GM06990 (cell line): ENCODE data around the gene MKRN2.

Source experiments
- DNase-seq: peaks from one replicate; pipeline ENCODE4 v3.0.0-alpha.2; 2011; ENCODE audit not compliant: insufficient read length; ENCODE audit errors: extremely low read depth
- H3K27me3 ChIP-seq: replicated peaks from 2 replicates; pipeline ENCODE4 v1.6.0; 2011; ENCODE audit warnings: low read length; ENCODE audit not compliant: control insufficient read depth, insufficient read depth
- H3K36me3 ChIP-seq: 2 replicates; pipeline ENCODE4 v1.5.1; 2011; ENCODE audit warnings: low read length; ENCODE audit not compliant: control insufficient read depth, insufficient read depth
- H3K4me3 ChIP-seq: replicated peaks from 2 replicates; pipeline ENCODE4 v1.5.1; 2011; ENCODE audit warnings: low read depth, mild to moderate bottlenecking, control low read depth, low read length
- CTCF ChIP-seq: IDR thresholded peaks from 2 replicates; pipeline ENCODE4 v1.5.1; 2011; ENCODE audit warnings: low read length, control low read depth, mild to moderate bottlenecking, inconsistent platforms; ENCODE audit not compliant: insufficient read depth, poor library complexity, severe bottlenecking

The MKRN2 gene

GRCh38 chr3:12632523-12632922, 75.6 kb downstream of the MKRN2 start:
- Histone ChIP-seq H3K27me3 (no peaks in the 10 kb centered on the region), H3K4me3 (no peak overlapping the region), H3K36me3 (no peaks in the 10 kb centered on the region)
- TF ChIP-seq CTCF: no peak
- no peak for DNase-seq

GRCh38 chr3:12633108-12633507, 76.2 kb downstream of the MKRN2 start:
- DNase-seq: no peak
- TF ChIP-seq CTCF: no peak
- Histone ChIP-seq H3K27me3 (no peaks in the 10 kb centered on the region), H3K4me3 (no peak overlapping the region), H3K36me3 (no peaks in the 10 kb centered on the region)
